ENCODE measurements around the gene ABCC1. TPM values are rescaled to one million over a fixed set of nuclear protein-coding genes. Genes with fewer than 3 reads are reported as not detected.

The ABCC1 gene
- total and polyA plus RNA-seq, 2 of the 4 experiments (the other 2 are of a cell fraction), result 39.4 to 66.0 TPM

- 95% methylated on average over 3 of the region's 5 CpGs; no CpG with 5 or more reads in 1 of the 2 experiments for WGBS, 2 experiments (ENCODE audit: extremely low coverage in 2 of 2, insufficient read length in 1 of 2)
- Histone ChIP-seq H2BK15ac (ENCODE audit: low read depth, low read length) (no peak overlapping the region; the same call in 2 of the 3 replicates), H3K27ac (ENCODE audit: insufficient read depth, low read length) (peak overlapping the region; percentile 48; the same call in 1 of the 2 replicates), H2AK5ac (ENCODE audit: low read depth, low read length) (peak overlapping the region; percentile 37; the same call in 1 of the 2 replicates), H3K56ac (ENCODE audit: extremely low read depth, insufficient read depth, low read length) (no peak overlapping the region), H3K27me3 (ENCODE audit: control insufficient read depth, insufficient read depth, low read length) (no peaks in the 10 kb centered on the region), H3K23ac (ENCODE audit: low read depth, low read length) (no peak overlapping the region), H3K9ac (ENCODE audit: low read depth, low read length) (no peak overlapping the region), H2AK9ac (replicated peaks; ENCODE audit: low read depth, low read length, poor library complexity) (no peak overlapping the region), H2BK120ac (ENCODE audit: low read depth, low read length) (peak overlapping the region; percentile 5; the same call in 1 of the 2 replicates), H3K36me3 (ENCODE audit: control insufficient read depth, insufficient read depth, low read length) (peaks cover 73% of the 10 kb centered on the region), H4K91ac (ENCODE audit: insufficient read depth, low read depth, low read length) (no peak overlapping the region), H2AFZ (replicated peaks; ENCODE audit: low read length, poor library complexity) (no peak overlapping the region), H3K14ac (replicated peaks; ENCODE audit: low read depth, low read length) (0 out of 2 replicates have a peak overlapping the region, but pooled peaks have one; percentile 12), H3K9me1 (ENCODE audit: insufficient read depth, low read length) (peaks cover 42% of the 10 kb centered on the region), H2BK5ac (ENCODE audit: low read depth, low read length, poor library complexity, severe bottlenecking) (peak overlapping the region; percentile 2), H4K8ac (ENCODE audit: low read depth in 2 of 2, low read length in 2 of 2) (0 out of 4 replicates have a peak overlapping the region, but pooled peaks of 1 of the 2 experiments have one; percentile 19), H3K9me3 (ENCODE audit: control insufficient read depth, insufficient read depth, low read length) (no peaks in the 10 kb centered on the region), H2BK20ac (ENCODE audit: low read depth, low read length) (peak overlapping the region; percentile 44; the same call in 1 of the 2 replicates), H3K4me3 (ENCODE audit: insufficient read depth, low read depth, low read length) (no peak overlapping the region), H3K4ac (ENCODE audit: low read depth, low read length) (0 out of 2 replicates have a peak overlapping the region, but pooled peaks have one; percentile 27), H3K4me1 (ENCODE audit: control insufficient read depth, insufficient read depth, low read length) (peaks cover 27% of the 10 kb centered on the region), H3K4me2 (ENCODE audit: low read depth, low read length) (no peak overlapping the region), H3K79me1 (ENCODE audit: low read depth in 1 of 2, low read length in 2 of 2) (peaks cover 60 to 96% of the 10 kb centered on the region in 2 experiments), H4K5ac (ENCODE audit: low read depth, low read length) (0 out of 2 replicates have a peak overlapping the region, but pooled peaks have one; percentile 16), H3K18ac (ENCODE audit: low read depth, low read length) (peak overlapping the region; percentile 49; the same call in 1 of the 2 replicates), H4K20me1 (ENCODE audit: insufficient read depth, low read length) (peaks cover 14% of the 10 kb centered on the region; the same call in 1 of the 2 replicates)
- POLR2A ChIA-PET (ENCODE audit: unreplicated experiment), result no interaction called here
- intact Hi-C loops (cut with micrococcal nuclease), result no loop called here
- ATAC-seq (ENCODE audit: low read depth), result peak; percentile 19; the same call in 1 of the 2 replicates
- CTCF ChIA-PET, result interaction anchor here (0.6 kb wide), 1 partner anchor 144 kb away, joined by 4 read pairs; the partner anchor contains the start of gene CEP20
- in situ Hi-C loops (cut with MboI; ENCODE audit: low sequenced_read_pairs), result no loop called here
- DNase-seq, result peak; percentile 58
- no TSS peak for BruUV-seq (replicated peaks)
- dilution Hi-C loops (cut with HindIII; ENCODE audit: low sequenced_read_pairs, unreplicated experiment), result no loop called here
- TF ChIP-seq NFE2L2 (IDR thresholded peaks at IDR 0.05; ENCODE audit: low read depth, low read length) (no peak), RFX5 (IDR thresholded peaks at IDR 0.05; ENCODE audit: low read depth, low read length) (no peak), RAD21 (IDR thresholded peaks at IDR 0.05; ENCODE audit: low read length) (no peak), ELK1 (IDR thresholded peaks at IDR 0.05; ENCODE audit: borderline replicate concordance, low read depth, low read length) (no peak), POLR2A (IDR thresholded peaks at IDR 0.05; ENCODE audit: low read depth, low read length) (no peak), MAFK (IDR thresholded peaks at IDR 0.05; ENCODE audit: low read depth, low read length) (no peak), USF2 (IDR thresholded peaks at IDR 0.05; ENCODE audit: low read depth, low read length) (no peak), MAZ (IDR thresholded peaks at IDR 0.05; ENCODE audit: borderline replicate concordance, low read depth, low read length) (no peak), FOS (IDR thresholded peaks at IDR 0.05; ENCODE audit: low read depth, low read length) (no peak), CHD1 (IDR thresholded peaks at IDR 0.05; ENCODE audit: low read depth, low read length) (no peak), RCOR1 (IDR thresholded peaks at IDR 0.05; ENCODE audit: insufficient replicate concordance, low read length) (no peak), SMC3 (IDR thresholded peaks at IDR 0.05; ENCODE audit: low read depth, low read length) (no peak), MXI1 (IDR thresholded peaks at IDR 0.05; ENCODE audit: borderline replicate concordance, low read depth, low read length) (no peak), CEBPB (IDR thresholded peaks at IDR 0.05; ENCODE audit: low read depth, low read length) (no peak)
Observed at GRCh38 chr16:16032271-16032979, 83.0 kb downstream of the ABCC1 start.

Data from IMR-90 (cell line).